Bronchial epithelial cell (primary cell): ENCODE measurements around the gene OR6V1. TPM values are rescaled to one million over a fixed set of nuclear protein-coding genes. Genes with fewer than 3 reads are reported as not detected.

Source experiments
- DNase-seq: peaks from one replicate; pipeline ENCODE4 v3.0.0-alpha.2; 2010; ENCODE audit warnings: low read depth
- FAIRE-seq: peaks from 2 replicates; lab custom pipeline; 2011; peaks lifted over from hg19 to GRCh38; lab: Jason Lieb, UNC
- H3K27me3 ChIP-seq: 2 replicates; pipeline ENCODE4 v1.5.1; 2011; ENCODE audit warnings: low read length; ENCODE audit not compliant: control insufficient read depth, insufficient read depth
- H3K36me3 ChIP-seq: 2 replicates; pipeline ENCODE4 v1.5.1; 2011; ENCODE audit warnings: low read length; ENCODE audit not compliant: control insufficient read depth, insufficient read depth
- H3K4me3 ChIP-seq: 2 replicates; pipeline ENCODE4 v1.5.1; 2011; ENCODE audit warnings: mild to moderate bottlenecking, low read depth, low read length, control low read depth
- CTCF ChIP-seq: IDR thresholded peaks from 2 replicates; pipeline ENCODE4 v1.5.1; 2011; ENCODE audit warnings: mild to moderate bottlenecking, moderate library complexity, low read length, control low read depth, inconsistent platforms; ENCODE audit not compliant: insufficient read depth, severe bottlenecking
- total RNA-seq: library from RNA; depleted of rRNA; stranded (reverse); fragments of >200 nt; gene quantifications from 2 replicates; pipeline ENCODE4 v1.2.1, GENCODE V29; 2014

OR6V1 gene
- total RNA-seq, 1 donor from 2014 or later = not detected

- no peak for TF ChIP-seq CTCF
- Histone ChIP-seq H3K27me3 (no peaks in the 10 kb centered on the region), H3K36me3 (no peaks in the 10 kb centered on the region), H3K4me3 (no peak overlapping the region)
- DNase-seq (no peak), FAIRE-seq (no peak)
Measured at GRCh38 chr7:143042790-143043271, 9.3 kb upstream of the OR6V1 start.

DNA sequence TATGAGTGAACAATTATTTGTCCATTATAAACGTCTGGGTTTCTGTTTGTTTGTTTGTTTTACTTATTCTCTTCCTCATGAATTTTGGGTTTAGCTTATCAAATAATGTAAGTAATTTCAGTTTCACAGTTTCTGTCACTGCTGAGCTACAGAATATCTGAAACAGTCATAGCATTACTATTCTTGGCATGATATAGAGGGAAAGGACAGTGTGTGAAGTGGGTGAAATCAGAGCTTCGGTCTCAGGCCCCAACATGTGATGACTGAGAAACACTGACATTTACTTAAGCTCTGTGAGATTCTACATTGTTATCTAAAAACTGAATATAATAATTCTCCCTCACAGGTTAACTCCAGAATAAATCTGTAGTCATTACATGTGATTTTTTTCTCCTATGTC is 8.8 kb upstream of the OR6V1 start:
- peak; percentile 75 for DNase-seq
- Histone ChIP-seq H3K27me3 (no peaks in the 10 kb centered on the region), H3K4me3 (no peak overlapping the region), H3K36me3 (no peaks in the 10 kb centered on the region)
- TF ChIP-seq CTCF = no peak
- no peak for FAIRE-seq

GRCh38 chr7:143046426-143046851 is 5.7 kb upstream of the OR6V1 start:
- FAIRE-seq (no peak), DNase-seq (no peak)
- H3K4me3 ChIP-seq = no peak overlapping the region
- no peak for TF ChIP-seq CTCF
- H3K36me3 ChIP-seq = no peaks in the 10 kb centered on the region
- H3K27me3 ChIP-seq = no peaks in the 10 kb centered on the region

- FAIRE-seq (no peak), DNase-seq (no peak)
- H3K36me3 ChIP-seq = no peaks in the 10 kb centered on the region
- H3K4me3 ChIP-seq = no peak overlapping the region
- no peaks in the 10 kb centered on the region for H3K27me3 ChIP-seq
- no peak for TF ChIP-seq CTCF
Measured at GRCh38 chr7:143047326-143047725, 4.8 kb upstream of the OR6V1 start.

GRCh38 chr7:143048827-143049226 is 3.3 kb upstream of the OR6V1 start:
- peak; percentile 73 for DNase-seq
- Histone ChIP-seq H3K4me3 (no peak overlapping the region), H3K27me3 (no peaks in the 10 kb centered on the region), H3K36me3 (no peaks in the 10 kb centered on the region)
- no peak for FAIRE-seq
- TF ChIP-seq CTCF = no peak

DNA sequence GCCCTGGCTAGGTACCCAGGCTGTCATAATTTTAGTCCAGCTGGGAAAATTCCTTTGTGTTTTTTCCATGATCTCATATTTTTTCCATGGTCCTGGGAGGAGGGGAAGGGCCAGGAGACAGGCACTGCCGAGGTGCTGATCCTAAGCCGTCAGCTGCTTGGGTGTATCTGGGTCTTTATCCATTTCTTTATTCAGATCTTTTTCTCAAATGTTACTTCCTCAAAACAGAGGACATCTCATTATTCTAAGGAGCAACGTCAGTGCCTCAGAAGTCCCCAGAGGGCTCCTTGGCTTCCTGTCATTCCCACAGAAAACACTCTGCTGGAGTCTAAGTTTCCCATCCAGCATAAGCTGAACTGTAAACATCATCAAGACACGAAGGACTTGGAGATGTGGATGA is 2.8 kb upstream of the OR6V1 start:
- Histone ChIP-seq H3K27me3 (no peaks in the 10 kb centered on the region), H3K4me3 (no peak overlapping the region), H3K36me3 (no peaks in the 10 kb centered on the region)
- TF ChIP-seq CTCF = no peak
- FAIRE-seq (no peak), DNase-seq (no peak)
